ENCODE data around the gene PLPP6. TPM values are rescaled to one million over a fixed set of nuclear protein-coding genes. Genes with fewer than 3 reads are reported as not detected.

PLPP6 gene
- total RNA-seq, 1 donor from 2014 or later, result 7.3 TPM

DNA sequence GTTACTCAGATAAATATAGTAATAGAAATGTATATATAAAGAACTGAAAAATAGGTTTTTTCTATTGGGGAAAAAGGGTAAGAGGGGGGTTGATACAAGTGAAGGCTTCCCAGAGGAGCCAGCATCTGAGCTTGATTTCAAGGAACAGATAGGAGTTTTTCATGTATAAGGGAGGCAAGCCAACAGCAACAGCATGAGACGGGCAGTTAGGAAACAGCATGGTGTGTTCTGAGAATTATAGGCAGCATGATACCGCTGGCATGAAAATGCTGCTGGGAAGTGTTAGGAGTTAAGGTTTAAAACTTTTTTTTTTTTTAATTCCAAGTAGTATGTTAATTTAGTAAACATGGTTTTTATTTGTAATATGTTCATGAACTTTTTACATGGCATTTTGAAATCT is 26.9 kb downstream of the PLPP6 start:
- H3K4me3 Mint-ChIP-seq (ENCODE audit: unreplicated experiment), result no peak overlapping the region
- H3K9me3 Mint-ChIP-seq (ENCODE audit: unreplicated experiment), result no peaks in the 10 kb centered on the region
- peaks cover 3% of the 10 kb centered on the region for H3K36me3 Mint-ChIP-seq (ENCODE audit: low read depth, unreplicated experiment)
- DNase-seq (ENCODE audit: low read depth), result no peak
- peaks cover 8% of the 10 kb centered on the region for H3K4me1 Mint-ChIP-seq (ENCODE audit: low read depth, unreplicated experiment)
- no peak overlapping the region for H3K4me2 ChIP-seq (ENCODE audit: low read length)
- H3K36me3 ChIP-seq (ENCODE audit: insufficient read depth, low read length), result peaks cover 3% of the 10 kb centered on the region
- H2AFZ ChIP-seq (ENCODE audit: low read depth, low read length), result no peak overlapping the region
- no peaks in the 10 kb centered on the region for H3K27me3 ChIP-seq (ENCODE audit: insufficient read depth, low read length)
- no peak overlapping the region for H3K4me3 ChIP-seq (ENCODE audit: insufficient read depth, low read depth, low read length)
- H3K9me3 ChIP-seq (ENCODE audit: insufficient read depth, low read depth, low read length), result no peaks in the 10 kb centered on the region
- H3K79me2 ChIP-seq (ENCODE audit: insufficient read depth, low read length), result peaks cover 38% of the 10 kb centered on the region
- H3K4me1 ChIP-seq (ENCODE audit: insufficient read depth, low read length), result peaks cover 4% of the 10 kb centered on the region
- H3K27ac ChIP-seq (ENCODE audit: low read depth, low read length), result no peak overlapping the region
- H3K27me3 Mint-ChIP-seq (ENCODE audit: low read depth, unreplicated experiment), result no peaks in the 10 kb centered on the region
- TF ChIP-seq EZH2 (IDR thresholded peaks at IDR 0.05; ENCODE audit: insufficient read depth, low read length) (no peak), CTCF (IDR thresholded peaks at IDR 0.05; ENCODE audit: insufficient read depth, low read depth, low read length) (no peak)
- FAIRE-seq, result no peak
- H3K9ac ChIP-seq (ENCODE audit: low read length), result no peak overlapping the region
- H4K20me1 ChIP-seq (ENCODE audit: insufficient read depth, low read length), result peaks cover 10% of the 10 kb centered on the region
- H3K27ac Mint-ChIP-seq (ENCODE audit: unreplicated experiment), result no peak overlapping the region

- Histone ChIP-seq H3K9me3 (ENCODE audit: insufficient read depth, low read depth, low read length) (no peaks in the 10 kb centered on the region), H3K27ac (ENCODE audit: low read depth, low read length) (no peak overlapping the region), H3K36me3 (ENCODE audit: insufficient read depth, low read length) (peaks cover 3% of the 10 kb centered on the region), H2AFZ (ENCODE audit: low read depth, low read length) (no peak overlapping the region), H3K9ac (ENCODE audit: low read length) (no peak overlapping the region), H4K20me1 (ENCODE audit: insufficient read depth, low read length) (peaks cover 12% of the 10 kb centered on the region), H3K4me3 (ENCODE audit: insufficient read depth, low read depth, low read length) (no peak overlapping the region), H3K4me2 (ENCODE audit: low read length) (no peak overlapping the region), H3K27me3 (ENCODE audit: insufficient read depth, low read length) (no peaks in the 10 kb centered on the region), H3K4me1 (ENCODE audit: insufficient read depth, low read length) (peaks cover 4% of the 10 kb centered on the region), H3K79me2 (ENCODE audit: insufficient read depth, low read length) (peaks cover 42% of the 10 kb centered on the region)
- Mint-ChIP-seq H3K4me1 (ENCODE audit: low read depth, unreplicated experiment) (peaks cover 8% of the 10 kb centered on the region), H3K27ac (ENCODE audit: unreplicated experiment) (no peak overlapping the region), H3K27me3 (ENCODE audit: low read depth, unreplicated experiment) (no peaks in the 10 kb centered on the region), H3K36me3 (ENCODE audit: low read depth, unreplicated experiment) (peaks cover 3% of the 10 kb centered on the region), H3K9me3 (ENCODE audit: unreplicated experiment) (no peaks in the 10 kb centered on the region), H3K4me3 (ENCODE audit: unreplicated experiment) (no peak overlapping the region)
- no peak for TF ChIP-seq EZH2 (IDR thresholded peaks at IDR 0.05; ENCODE audit: insufficient read depth, low read length)
- TF ChIP-seq CTCF (IDR thresholded peaks at IDR 0.05; ENCODE audit: insufficient read depth, low read depth, low read length), result no peak
- FAIRE-seq (no peak), DNase-seq (ENCODE audit: low read depth) (peak; percentile 26)
Measured at GRCh38 chr9:4689687-4690104, 27.6 kb downstream of the PLPP6 start.

GRCh38 chr9:4690144-4690543 is 28.1 kb downstream of the PLPP6 start:
- Histone ChIP-seq H3K27ac (ENCODE audit: low read depth, low read length) (no peak overlapping the region), H3K4me1 (ENCODE audit: insufficient read depth, low read length) (peaks cover 4% of the 10 kb centered on the region), H2AFZ (ENCODE audit: low read depth, low read length) (no peak overlapping the region), H3K27me3 (ENCODE audit: insufficient read depth, low read length) (no peaks in the 10 kb centered on the region), H4K20me1 (ENCODE audit: insufficient read depth, low read length) (peaks cover 16% of the 10 kb centered on the region), H3K36me3 (ENCODE audit: insufficient read depth, low read length) (no peaks in the 10 kb centered on the region), H3K4me3 (ENCODE audit: insufficient read depth, low read depth, low read length) (no peak overlapping the region), H3K9ac (ENCODE audit: low read length) (no peak overlapping the region), H3K9me3 (ENCODE audit: insufficient read depth, low read depth, low read length) (no peaks in the 10 kb centered on the region), H3K4me2 (ENCODE audit: low read length) (no peak overlapping the region), H3K79me2 (ENCODE audit: insufficient read depth, low read length) (peaks cover 46% of the 10 kb centered on the region)
- Mint-ChIP-seq H3K27me3 (ENCODE audit: low read depth, unreplicated experiment) (no peaks in the 10 kb centered on the region), H3K4me1 (ENCODE audit: low read depth, unreplicated experiment) (peaks cover 8% of the 10 kb centered on the region), H3K36me3 (ENCODE audit: low read depth, unreplicated experiment) (peaks cover 3% of the 10 kb centered on the region), H3K9me3 (ENCODE audit: unreplicated experiment) (no peaks in the 10 kb centered on the region), H3K4me3 (ENCODE audit: unreplicated experiment) (no peak overlapping the region), H3K27ac (ENCODE audit: unreplicated experiment) (peak overlapping the region; percentile 4)
- TF ChIP-seq CTCF (IDR thresholded peaks at IDR 0.05; ENCODE audit: insufficient read depth, low read depth, low read length) (no peak), EZH2 (IDR thresholded peaks at IDR 0.05; ENCODE audit: insufficient read depth, low read length) (no peak)
- FAIRE-seq, result no peak
- DNase-seq (ENCODE audit: low read depth), result no peak
